ENCODE measurements around the gene NPPA. TPM values are rescaled to one million over a fixed set of nuclear protein-coding genes. Genes with fewer than 3 reads are reported as not detected.

Gene NPPA
- total RNA-seq, 6 experiments from 2014 or later, result 0.27 to 2.3 (median 1.3) TPM; not detected in 2

DNA sequence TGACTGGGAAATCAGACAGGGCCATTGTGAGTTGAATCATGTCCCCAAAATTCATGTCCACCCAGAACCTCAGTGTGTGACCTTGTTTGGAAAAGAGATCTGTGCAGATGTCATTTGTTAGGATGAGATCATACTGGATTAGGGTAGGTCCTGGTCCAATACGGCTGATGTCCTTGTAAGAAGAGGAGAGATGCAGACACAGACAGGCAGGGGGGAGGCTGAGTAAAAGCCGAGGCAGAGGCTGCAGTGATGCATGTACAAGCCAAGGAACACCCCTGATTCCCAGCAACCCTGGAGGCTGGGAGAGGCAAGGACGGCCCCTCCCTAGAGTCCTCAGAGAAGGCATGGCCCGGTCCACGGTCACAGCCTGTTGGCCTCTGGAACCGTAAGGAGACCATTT lies 27.0 kb upstream of the NPPA start:
- intact Hi-C loops (cut with DNase I), result no loop called here
- ATAC-seq (no peak), DNase-seq (no peak)
- Histone ChIP-seq H3K9me3 (no peaks in the 10 kb centered on the region), H3K27me3 (no peaks in the 10 kb centered on the region), H3K4me1 (no peaks in the 10 kb centered on the region), H3K27ac (no peak overlapping the region), H3K4me3 (no peak overlapping the region), H3K36me3 (no peaks in the 10 kb centered on the region)
- TF ChIP-seq, protein P1, sequence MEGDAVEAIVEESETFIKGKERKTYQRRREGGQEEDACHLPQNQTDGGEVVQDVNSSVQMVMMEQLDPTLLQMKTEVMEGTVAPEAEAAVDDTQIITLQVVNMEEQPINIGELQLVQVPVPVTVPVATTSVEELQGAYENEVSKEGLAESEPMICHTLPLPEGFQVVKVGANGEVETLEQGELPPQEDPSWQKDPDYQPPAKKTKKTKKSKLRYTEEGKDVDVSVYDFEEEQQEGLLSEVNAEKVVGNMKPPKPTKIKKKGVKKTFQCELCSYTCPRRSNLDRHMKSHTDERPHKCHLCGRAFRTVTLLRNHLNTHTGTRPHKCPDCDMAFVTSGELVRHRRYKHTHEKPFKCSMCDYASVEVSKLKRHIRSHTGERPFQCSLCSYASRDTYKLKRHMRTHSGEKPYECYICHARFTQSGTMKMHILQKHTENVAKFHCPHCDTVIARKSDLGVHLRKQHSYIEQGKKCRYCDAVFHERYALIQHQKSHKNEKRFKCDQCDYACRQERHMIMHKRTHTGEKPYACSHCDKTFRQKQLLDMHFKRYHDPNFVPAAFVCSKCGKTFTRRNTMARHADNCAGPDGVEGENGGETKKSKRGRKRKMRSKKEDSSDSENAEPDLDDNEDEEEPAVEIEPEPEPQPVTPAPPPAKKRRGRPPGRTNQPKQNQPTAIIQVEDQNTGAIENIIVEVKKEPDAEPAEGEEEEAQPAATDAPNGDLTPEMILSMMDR (IDR thresholded peaks at IDR 0.05), result no peak
- TF ChIP-seq POLR2A (IDR thresholded peaks at IDR 0.05), result no peak
- WGBS (ENCODE audit: insufficient coverage, low coverage, low lambda C conversion rate, missing lambda C conversion rate), result 47% methylated on average over 3 of the region's 6 CpGs

DNA sequence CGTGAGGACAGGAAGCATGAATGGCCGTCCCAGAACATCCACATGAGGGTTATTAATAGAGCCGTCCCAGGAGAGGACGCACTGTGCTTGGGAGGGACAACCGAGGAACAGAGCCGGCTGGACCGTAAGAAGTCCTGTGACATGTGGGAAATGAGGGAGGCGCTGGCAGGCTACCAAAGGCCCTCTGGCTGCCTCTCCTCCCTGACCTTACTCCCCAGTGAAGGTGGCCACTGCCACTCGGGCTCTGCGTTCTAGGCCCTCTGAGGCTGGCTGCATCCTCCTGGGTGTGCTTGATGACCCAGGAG lies 26.6 kb upstream of the NPPA start:
- WGBS (ENCODE audit: insufficient coverage, low coverage, low lambda C conversion rate, missing lambda C conversion rate), result 72% methylated on average over 9 of the region's 10 CpGs
- TF ChIP-seq, protein P1 (IDR thresholded peaks at IDR 0.05), result no peak
- TF ChIP-seq POLR2A (IDR thresholded peaks at IDR 0.05), result no peak
- intact Hi-C loops (cut with DNase I), result no loop called here
- ATAC-seq (peak in 1 of 4 donors; percentile 29), DNase-seq (no peak)
- H3K9me3 ChIP-seq, result no peaks in the 10 kb centered on the region
- H3K4me1 ChIP-seq, result no peaks in the 10 kb centered on the region
- H3K27me3 ChIP-seq, result no peaks in the 10 kb centered on the region
- no peaks in the 10 kb centered on the region for H3K36me3 ChIP-seq
- no peak overlapping the region for H3K4me3 ChIP-seq
- no peak overlapping the region for H3K27ac ChIP-seq

DNA sequence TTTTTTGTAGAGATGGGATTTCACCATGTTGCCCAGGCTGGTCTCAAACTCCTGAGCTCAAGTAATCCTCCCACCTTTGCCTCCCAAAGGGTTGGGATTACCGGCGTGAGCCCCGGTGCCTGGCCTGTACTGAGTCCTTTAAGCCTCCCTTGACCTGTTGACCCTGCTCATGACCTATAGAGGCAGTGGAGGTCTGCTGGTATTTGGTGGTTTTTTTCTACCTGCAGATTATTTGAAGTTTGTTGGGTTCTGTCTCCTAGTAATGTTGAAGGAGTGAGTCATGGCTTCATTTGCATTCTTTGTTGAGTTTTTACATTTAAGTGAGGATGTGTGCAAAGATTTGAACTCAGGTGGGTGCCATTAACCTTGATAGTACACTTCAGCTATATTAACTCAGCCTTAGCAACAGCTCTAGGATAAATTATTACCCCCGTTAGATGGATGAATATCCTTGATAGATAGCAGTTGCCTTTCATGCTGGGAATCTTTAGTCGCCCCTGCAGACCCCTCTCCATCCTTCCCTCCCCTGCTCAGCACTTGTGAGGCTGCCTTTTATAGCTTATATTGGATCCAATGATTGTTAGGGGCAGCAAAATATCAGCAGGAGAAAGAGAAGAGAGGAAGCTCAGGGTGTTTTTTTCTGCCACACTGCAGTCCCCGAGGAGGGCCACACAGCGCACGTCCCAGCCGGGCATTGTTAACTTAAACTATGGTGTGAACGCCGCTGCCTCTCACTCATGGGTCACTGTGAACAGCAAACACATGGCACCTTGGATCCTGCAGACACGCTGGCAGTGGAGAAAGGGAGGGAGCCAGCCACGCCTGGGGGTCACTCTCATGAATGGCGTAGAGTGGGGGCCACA lies 26.0 kb upstream of the NPPA start:
- intact Hi-C loops (cut with DNase I), result no loop called here
- H3K4me3 ChIP-seq, result no peak overlapping the region
- no peaks in the 10 kb centered on the region for H3K4me1 ChIP-seq
- no peaks in the 10 kb centered on the region for H3K36me3 ChIP-seq
- no peak for TF ChIP-seq POLR2A (IDR thresholded peaks at IDR 0.05)
- TF ChIP-seq, protein P1 (IDR thresholded peaks at IDR 0.05), result no peak
- DNase-seq (no peak), ATAC-seq (no peak)
- no peaks in the 10 kb centered on the region for H3K27me3 ChIP-seq
- H3K9me3 ChIP-seq, result no peaks in the 10 kb centered on the region
- 70% methylated on average over 8 of the region's 14 CpGs for WGBS (ENCODE audit: insufficient coverage, low coverage, low lambda C conversion rate, missing lambda C conversion rate)
- H3K27ac ChIP-seq, result no peak overlapping the region

DNA sequence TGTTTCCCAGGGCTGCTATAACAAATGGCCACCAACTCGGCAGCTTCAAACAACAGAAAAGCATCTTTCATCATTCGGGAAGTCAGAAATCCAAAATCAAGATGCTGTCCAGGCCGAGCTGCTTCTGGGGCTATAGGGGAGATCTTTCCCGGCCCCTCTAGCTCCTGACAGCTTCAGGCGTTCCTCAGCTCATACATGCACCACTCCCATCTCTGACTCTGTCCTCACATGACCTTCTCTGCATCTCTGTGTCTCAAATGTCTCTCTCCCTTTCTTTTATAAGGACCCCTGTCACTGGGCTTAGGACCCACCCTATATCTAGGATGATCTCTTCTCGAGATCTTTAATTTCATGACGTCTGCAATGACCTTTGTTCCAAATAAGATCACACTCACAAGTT lies 25.0 kb upstream of the NPPA start:
- no peak for ATAC-seq
- Histone ChIP-seq H3K4me1 (no peaks in the 10 kb centered on the region), H3K27ac (no peak overlapping the region), H3K27me3 (no peaks in the 10 kb centered on the region), H3K9me3 (no peaks in the 10 kb centered on the region), H3K36me3 (no peaks in the 10 kb centered on the region), H3K4me3 (no peak overlapping the region)
- DNase-seq, result no peak
- TF ChIP-seq, protein P1 (IDR thresholded peaks at IDR 0.05), result no peak
- no peak for TF ChIP-seq POLR2A (IDR thresholded peaks at IDR 0.05)
- 60% methylated on average over 7 of the region's 7 CpGs for WGBS (ENCODE audit: insufficient coverage, low coverage, low lambda C conversion rate, missing lambda C conversion rate)
- intact Hi-C loops (cut with DNase I), result no loop called here
